GM12878 (cell line): ENCODE measurements around the gene CEP170B. TPM values are rescaled to one million over a fixed set of nuclear protein-coding genes. Genes with fewer than 3 reads are reported as not detected.

Source experiments
- ATAC-seq: fragments of 200-7000 bp; cut with Tn5 transposase; 3 replicates; pipeline ENCODE4 v1.9.1; 2020; ENCODE audit warnings: mild to moderate bottlenecking, moderate library complexity
- BruUV-seq: library from RNA; stranded (reverse); fragments of 400-500 nt; replicated peaks from 2 replicates; lab custom pipeline; 2021; lab: Mats Ljungman, UMichigan
- CTCF ChIA-PET: fragments of 300-600 bp; sonication (Branson Sonifier 250); formaldehyde crosslinking; extraction: SDS; loops from one replicate; lab custom pipeline; 2021; ENCODE audit warnings: inconsistent platforms; lab: Yijun Ruan, JAX
- POLR2A ChIA-PET: fragments of 350-600 bp; formaldehyde crosslinking; extraction: SDS; loops from one replicate; lab custom pipeline; 2021; ENCODE audit warnings: inconsistent platforms; lab: Charles Lee
- RAD21 ChIA-PET: fragments of 300-600 bp; sonication (Branson Sonifier 250); formaldehyde crosslinking; loops from one replicate; lab custom pipeline; 2023; ENCODE audit warnings: antibody characterized with exemption; ENCODE audit not compliant: unreplicated experiment; lab: Charles Lee
- SMC1A ChIA-PET: fragments of 300-600 bp; sonication (Branson Sonifier 250); formaldehyde crosslinking; loops from one replicate; lab custom pipeline; 2023; ENCODE audit not compliant: unreplicated experiment, uncharacterized antibody; lab: Charles Lee
- DNase-seq: peaks from one replicate; pipeline ENCODE4 v3.0.0-alpha.2; 2011; ENCODE audit warnings: low read depth, low spot score
- FAIRE-seq: peaks from 3 replicates; lab custom pipeline; 2011; peaks lifted over from hg19 to GRCh38; lab: Jason Lieb, UNC
- H2AFZ ChIP-seq: 2 replicates; pipeline ENCODE4 v1.6.0; 2011; ENCODE audit warnings: low read depth, low read length, control low read depth; ENCODE audit not compliant: control insufficient read depth
- H3K27ac ChIP-seq: 2 replicates; pipeline ENCODE4 v1.5.1; 2011; ENCODE audit warnings: control low read depth; ENCODE audit not compliant: control insufficient read depth, insufficient read depth
- H3K27me3 ChIP-seq, 2 experiments: replicated peaks in 1 of 2; 2 replicates each; pipeline versions ENCODE4 v1.6.0 to v1.6.1; 2011; ENCODE audit warnings: low read length in 1 of 2; ENCODE audit not compliant: control insufficient read depth in 2 of 2, insufficient read depth in 2 of 2
- H3K36me3 ChIP-seq, 2 experiments: 2 replicates each; pipeline ENCODE4 v1.5.1; 2011; ENCODE audit warnings: low read length in 1 of 2; ENCODE audit not compliant: control insufficient read depth in 2 of 2, insufficient read depth in 2 of 2
- H3K4me1 ChIP-seq: 2 replicates; pipeline ENCODE4 v1.6.1; 2011; ENCODE audit warnings: mild to moderate bottlenecking, low read length, moderate library complexity, mixed read lengths; ENCODE audit not compliant: control insufficient read depth, insufficient read depth
- H3K4me2 ChIP-seq: 2 replicates; pipeline ENCODE4 v1.6.0; 2011; ENCODE audit warnings: control low read depth; ENCODE audit not compliant: control insufficient read depth, insufficient read depth
- H3K4me3 ChIP-seq: fragments of 200-600 bp; sonication (generic); 2 replicates; pipeline ENCODE4 v1.5.1; 2016
- H3K79me2 ChIP-seq: 2 replicates; pipeline ENCODE4 v1.6.0; 2011; ENCODE audit warnings: low read length; ENCODE audit not compliant: control insufficient read depth, insufficient read depth
- H3K9ac ChIP-seq: 2 replicates; pipeline ENCODE4 v1.8.0; 2011; ENCODE audit warnings: low read length, control low read depth, mixed read lengths; ENCODE audit not compliant: control insufficient read depth, insufficient read depth
- H3K9me3 ChIP-seq: replicated peaks from 3 replicates; pipeline ENCODE4 v1.5.1; 2011; ENCODE audit warnings: mild to moderate bottlenecking, low read length; ENCODE audit not compliant: control insufficient read depth, insufficient read depth
- H4K20me1 ChIP-seq: 2 replicates; pipeline ENCODE4 v1.6.0; 2011; ENCODE audit not compliant: control insufficient read depth, insufficient read depth
- CBX5 ChIP-seq: sonication (generic); IDR thresholded peaks from 2 replicates; pipeline ENCODE4 v1.6.1; 2016; ENCODE audit warnings: low read depth, moderate library complexity, mild to moderate bottlenecking, inconsistent platforms
- EGR1 ChIP-seq, 2 experiments: IDR thresholded peaks; 1 replicate in 1 of 2; 2 replicates in 1 of 2; pipeline ENCODE4 v1.6.1; 2011 to 2012; ENCODE audit warnings: low read depth in 2 of 2, low read length in 2 of 2, borderline replicate concordance in 1 of 2, mild to moderate bottlenecking in 1 of 2, moderate library complexity in 1 of 2
- NFIC ChIP-seq: IDR thresholded peaks from 2 replicates; pipeline ENCODE4 v1.6.1; 2012; ENCODE audit warnings: low read depth, mild to moderate bottlenecking, inconsistent platforms, low read length, moderate library complexity
- SMARCA5 ChIP-seq: fragments of 450-650 bp; IDR thresholded peaks from 2 replicates; pipeline ENCODE4 v1.6.1; 2017; ENCODE audit warnings: mild to moderate bottlenecking
- ZNF217 ChIP-seq: fragments of 450-650 bp; IDR thresholded peaks from 2 replicates; pipeline ENCODE4 v1.6.1; 2017; ENCODE audit warnings: antibody characterized with exemption, mild to moderate bottlenecking
- WGBS: methylation state at CpG from one replicate; pipeline ENCODE4 v1.1.6; 2016; ENCODE audit warnings: low lambda C conversion rate; ENCODE audit not compliant: insufficient replicate concordance, insufficient coverage; ENCODE audit errors: missing lambda C conversion rate; 5-methylcytosine and 5-hydroxymethylcytosine counted together
- in situ Hi-C: fragments of 300-500 bp; cut with MboI; formaldehyde crosslinking; loops from 9 replicates; pipeline ENCODE4 v1.14.3; 2018; ENCODE audit warnings: mixed read lengths
- intact Hi-C: fragments of 100-400 bp; cut with micrococcal nuclease; formaldehyde crosslinking; loops from one replicate; pipeline ENCODE4 v1.14.2; 2022; ENCODE audit not compliant: unreplicated experiment
- polyA plus RNA-seq, 11 experiments: library from polyadenylated mRNA; depleted of rRNA in 4 of 11; unstranded in 6 of 11; stranded (reverse) in 5 of 11; fragments of >200 nt; fragmentation: Nextera tagmentation in 4 of 11; fragmentation: Illumina TruSeq in 1 of 11; extraction: Ambion mirVana in 4 of 11; extraction: Trizol in 1 of 11; gene quantifications; 1 replicate in 1 of 11; 2 replicates in 10 of 11; pipeline versions ENCODE4 v1.2.1 to v1.2.3, GENCODE V29; 2011 to 2016; ENCODE audit warnings: inconsistent platforms in 2 of 11, missing spikeins in 2 of 11, low read depth in 1 of 11
- total RNA-seq, 4 experiments: library from RNA; depleted of rRNA in 3 of 4; stranded (reverse); fragments of >200 nt in 3 of 4; fragmentation: Illumina TruSeq in 1 of 4; extraction: Trizol in 1 of 4; gene quantifications; 2 replicates each; pipeline versions ENCODE4 v1.2.1 to v1.2.3, GENCODE V29; 2013 to 2021
- TF ChIP-seq, protein P1 (sequence below): IDR thresholded peaks from 2 replicates; pipeline ENCODE4 v1.6.1; 2011; ENCODE audit warnings: borderline replicate concordance, low read depth, mild to moderate bottlenecking, moderate library complexity, low read length; ENCODE audit not compliant: insufficient read depth, poor library complexity, severe bottlenecking
- TF ChIP-seq, protein P2 (sequence below): fragments of 150-350 bp; IDR thresholded peaks from 2 replicates; pipeline ENCODE4 v1.6.1; 2014; ENCODE audit warnings: mild to moderate bottlenecking, low read depth, low read length

The CEP170B gene
- total and polyA plus RNA-seq, 10 of the 15 experiments (the other 5 are each of a cell fraction or from before 2014, with no cell fraction given): 0.01 to 0.44 (median 0.05) TPM; not detected in 4

- WGBS: 18% methylated on average over 22 of the region's 29 CpGs
- TF ChIP-seq SMARCA5: no peak
- TF ChIP-seq, protein P1, sequence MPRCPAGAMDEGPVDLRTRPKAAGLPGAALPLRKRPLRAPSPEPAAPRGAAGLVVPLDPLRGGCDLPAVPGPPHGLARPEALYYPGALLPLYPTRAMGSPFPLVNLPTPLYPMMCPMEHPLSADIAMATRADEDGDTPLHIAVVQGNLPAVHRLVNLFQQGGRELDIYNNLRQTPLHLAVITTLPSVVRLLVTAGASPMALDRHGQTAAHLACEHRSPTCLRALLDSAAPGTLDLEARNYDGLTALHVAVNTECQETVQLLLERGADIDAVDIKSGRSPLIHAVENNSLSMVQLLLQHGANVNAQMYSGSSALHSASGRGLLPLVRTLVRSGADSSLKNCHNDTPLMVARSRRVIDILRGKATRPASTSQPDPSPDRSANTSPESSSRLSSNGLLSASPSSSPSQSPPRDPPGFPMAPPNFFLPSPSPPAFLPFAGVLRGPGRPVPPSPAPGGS: peak; percentile 12
- 0 out of 2 replicates have a peak, but pooled peaks have one; percentile 27 for TF ChIP-seq NFIC
- Histone ChIP-seq H3K79me2 (no peaks in the 10 kb centered on the region), H4K20me1 (no peaks in the 10 kb centered on the region), H3K9ac (no peak overlapping the region), H3K36me3 (no peaks in the 10 kb centered on the region), H2AFZ (no peak overlapping the region), H3K4me1 (no peaks in the 10 kb centered on the region), H3K4me3 (no peak overlapping the region), H3K27me3 (no peaks in the 10 kb centered on the region; a peak in 2 of 4 replicates), H3K9me3 (no peaks in the 10 kb centered on the region), H3K4me2 (no peak overlapping the region), H3K27ac (no peak overlapping the region)
- in situ Hi-C loops (no loop called here), intact Hi-C loops (no loop called here)
- DNase-seq: no peak
- RAD21 ChIA-PET: no interaction called here
- CTCF ChIA-PET: no interaction called here
- SMC1A ChIA-PET: no interaction called here
- FAIRE-seq: no peak
- POLR2A ChIA-PET: no interaction called here
- ATAC-seq: no peak
- no TSS peak for BruUV-seq
These were observed 7.6 kb downstream of the CEP170B start for GRCh38 chr14:104872469-104873341.

DNA sequence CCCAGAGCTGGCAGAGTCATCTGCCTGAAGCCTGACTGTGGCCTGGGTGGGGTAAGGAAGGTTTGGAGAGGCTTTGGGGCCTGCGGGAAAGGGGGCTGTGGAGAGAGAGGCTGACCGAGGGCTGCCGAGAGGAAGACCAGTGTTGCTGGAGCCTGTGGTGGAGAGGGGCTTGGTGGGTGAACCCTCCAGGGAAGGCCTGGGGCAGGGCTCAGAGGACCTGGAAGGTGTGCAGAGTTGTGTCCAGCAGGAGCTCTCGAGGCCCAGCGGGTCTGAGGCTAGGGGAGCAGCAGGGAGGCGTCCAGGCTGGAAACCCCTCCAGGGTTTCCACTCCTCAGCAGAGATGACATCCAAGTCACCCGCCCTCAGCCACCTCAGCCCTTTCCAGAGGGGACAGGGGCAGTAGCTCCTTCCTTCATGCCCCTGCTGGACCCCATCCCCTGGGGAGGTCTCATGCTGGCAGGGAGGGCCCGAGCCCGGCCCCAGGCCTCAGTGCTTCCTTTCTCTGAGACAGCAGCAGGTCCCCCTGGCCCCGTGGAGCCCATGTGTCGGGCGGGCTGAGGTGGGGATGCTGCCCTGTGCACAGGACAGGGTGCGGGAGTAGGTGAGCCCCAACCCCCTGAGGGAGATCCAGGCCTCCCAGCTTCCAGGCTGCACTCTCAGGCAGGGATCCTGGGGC is 8.4 kb downstream of the CEP170B start:
- intact Hi-C loops: no loop called here
- H4K20me1 ChIP-seq: no peaks in the 10 kb centered on the region
- CTCF ChIA-PET: no interaction called here
- H3K36me3 ChIP-seq: no peaks in the 10 kb centered on the region
- no peak for DNase-seq
- TF ChIP-seq, protein P2, sequence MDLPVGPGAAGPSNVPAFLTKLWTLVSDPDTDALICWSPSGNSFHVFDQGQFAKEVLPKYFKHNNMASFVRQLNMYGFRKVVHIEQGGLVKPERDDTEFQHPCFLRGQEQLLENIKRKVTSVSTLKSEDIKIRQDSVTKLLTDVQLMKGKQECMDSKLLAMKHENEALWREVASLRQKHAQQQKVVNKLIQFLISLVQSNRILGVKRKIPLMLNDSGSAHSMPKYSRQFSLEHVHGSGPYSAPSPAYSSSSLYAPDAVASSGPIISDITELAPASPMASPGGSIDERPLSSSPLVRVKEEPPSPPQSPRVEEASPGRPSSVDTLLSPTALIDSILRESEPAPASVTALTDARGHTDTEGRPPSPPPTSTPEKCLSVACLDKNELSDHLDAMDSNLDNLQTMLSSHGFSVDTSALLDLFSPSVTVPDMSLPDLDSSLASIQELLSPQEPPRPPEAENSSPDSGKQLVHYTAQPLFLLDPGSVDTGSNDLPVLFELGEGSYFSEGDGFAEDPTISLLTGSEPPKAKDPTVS: no peak
- no peak for TF ChIP-seq ZNF217
- TF ChIP-seq EGR1 (IDR thresholded peaks at IDR 0.05; ENCODE audit: borderline replicate concordance in 1 of 2, low read depth in 2 of 2, low read length in 2 of 2): no peak
- no peak for TF ChIP-seq CBX5
- H3K4me3 ChIP-seq: no peak overlapping the region
- no peak for ATAC-seq
- H3K4me1 ChIP-seq: no peaks in the 10 kb centered on the region
- no peak overlapping the region for H3K9ac ChIP-seq
- no TSS peak for BruUV-seq
- in situ Hi-C loops: no loop called here
- POLR2A ChIA-PET: no interaction called here
- no peaks in the 10 kb centered on the region for H3K79me2 ChIP-seq
- no peak for FAIRE-seq
- H3K9me3 ChIP-seq: no peaks in the 10 kb centered on the region
- H2AFZ ChIP-seq: no peak overlapping the region
- H3K27me3 ChIP-seq: no peaks in the 10 kb centered on the region
- SMC1A ChIA-PET: no interaction called here
- WGBS: 55% methylated on average over 13 of the region's 13 CpGs
- H3K4me2 ChIP-seq: no peak overlapping the region
- no peak overlapping the region for H3K27ac ChIP-seq
- RAD21 ChIA-PET: no interaction called here
